GM19025 (cell line): ENCODE data around the gene WDR12.
"Not testable (repeated sequence)": the region's sequence is repeated elsewhere in the genome, so short reads cannot be mapped to it uniquely, and the experiment has no call there.

Source experiments
- ATAC-seq: cut with Tn5 transposase; IDR thresholded peaks from one replicate; pipeline ENCODE4 v1.9.1; 2021; ENCODE audit warnings: mild to moderate bottlenecking, low read depth, moderate library complexity; ENCODE audit not compliant: unreplicated experiment

The WDR12 gene

GRCh38 chr2:202911512-202912341 lies at the start of gene WDR12, which contains the start of gene CARF:
Gene WDR12 (minus strand): TSS chr2:202911673. CDS start chr2:202911476, 197 bp downstream.
Gene CARF (plus strand): TSS chr2:202912275. CDS start chr2:202941903, 29,628 bp downstream.
- peak; percentile 66 for ATAC-seq

GRCh38 chr2:202960524-202960923 lies 49.1 kb upstream of the WDR12 start:
- no peak for ATAC-seq

- ATAC-seq, result no peak
Measured at GRCh38 chr2:202950592-202950991, 39.1 kb upstream of the WDR12 start.

GRCh38 chr2:202949333-202949732 lies 37.9 kb upstream of the WDR12 start:
- ATAC-seq, result not testable (repeated sequence)

GRCh38 chr2:202945497-202945896 lies 34.0 kb upstream of the WDR12 start:
- no peak for ATAC-seq

GRCh38 chr2:202944816-202945215 lies 33.3 kb upstream of the WDR12 start:
- no peak for ATAC-seq

GRCh38 chr2:202944408-202944807 lies 32.9 kb upstream of the WDR12 start:
- no peak for ATAC-seq

GRCh38 chr2:202941771-202942170 lies 30.3 kb upstream of the WDR12 start:
- no peak for ATAC-seq

- no peak for ATAC-seq
Measured at GRCh38 chr2:202938960-202939359, 27.5 kb upstream of the WDR12 start.

- no peak for ATAC-seq
Measured at GRCh38 chr2:202934456-202934855, 23.0 kb upstream of the WDR12 start.

GRCh38 chr2:202933958-202934357 lies 22.5 kb upstream of the WDR12 start:
- ATAC-seq, result no peak

- no peak for ATAC-seq
Measured at GRCh38 chr2:202933139-202933510, 21.7 kb upstream of the WDR12 start.

GRCh38 chr2:202932425-202933138 lies 21.1 kb upstream of the WDR12 start:
- ATAC-seq, result no peak

GRCh38 chr2:202918860-202919259 lies 7.4 kb upstream of the WDR12 start:
- no peak for ATAC-seq

GRCh38 chr2:202912342-202913201 lies 1.1 kb upstream of the WDR12 start:
- ATAC-seq, result peak; percentile 52

- ATAC-seq, result peak; percentile 10
Measured at GRCh38 chr2:202911203-202911511, 316 bp downstream of the WDR12 start.

GRCh38 chr2:202910698-202911097 lies 775 bp downstream of the WDR12 start:
- no peak for ATAC-seq

- ATAC-seq, result not testable (repeated sequence)
Measured at GRCh38 chr2:202910250-202910649, 1.2 kb downstream of the WDR12 start.

GRCh38 chr2:202909394-202910192 lies 1.9 kb downstream of the WDR12 start:
- ATAC-seq, result no peak

- ATAC-seq, result no peak
Measured at GRCh38 chr2:202908186-202908585, 3.3 kb downstream of the WDR12 start.
